Prostate gland (tissue), 2 donors: ENCODE results near the gene C2orf74. TPM values are rescaled to one million over a fixed set of nuclear protein-coding genes. Genes with fewer than 3 reads are reported as not detected.

ENCODE experiments used
- DNase-seq: peaks from one replicate; pipeline ENCODE4 v3.0.0-alpha.2; 2019; ENCODE audit warnings: low spot score
- H3K27ac ChIP-seq, 2 donors: fragments of 200-600 bp; sonication (generic); 2 replicates each; pipeline ENCODE4 v1.5.1; 2017 to 2019
- H3K27me3 ChIP-seq: fragments of 200-600 bp; sonication (generic); replicated peaks from 2 replicates; pipeline ENCODE4 v1.5.1; 2019; ENCODE audit not compliant: insufficient read depth
- H3K36me3 ChIP-seq, 2 donors: fragments of 200-600 bp; sonication (generic); 1 replicate in 1 of 2; 2 replicates in 1 of 2; pipeline versions ENCODE4 v1.5.1 to v1.8.1; 2017 to 2019
- H3K4me1 ChIP-seq: fragments of 200-600 bp; sonication (generic); replicated peaks from 2 replicates; pipeline ENCODE4 v1.5.1; 2019
- H3K4me3 ChIP-seq, 2 donors: fragments of 200-600 bp; sonication (generic); 2 replicates each; pipeline ENCODE4 v1.5.1; 2017 to 2019
- H3K9me3 ChIP-seq: fragments of 200-600 bp; sonication (generic); 2 replicates; pipeline ENCODE4 v1.5.1; 2017
- POLR2A ChIP-seq: fragments of 450-650 bp; IDR thresholded peaks from one replicate; pipeline ENCODE4 v1.6.1; 2016; ENCODE audit warnings: antibody characterized with exemption, mild to moderate bottlenecking
- POLR2AphosphoS5 ChIP-seq: sonication (generic); formaldehyde crosslinking; IDR thresholded peaks from one replicate; pipeline ENCODE4 v1.6.1; 2017; ENCODE audit warnings: antibody characterized with exemption
- WGBS: methylation state at CpG from one replicate; pipeline ENCODE4 v1.1.5; 2018; 5-methylcytosine and 5-hydroxymethylcytosine counted together
- intact Hi-C: fragments of 100-400 bp; cut with DNase I; formaldehyde crosslinking; loops from one replicate; pipeline ENCODE4 v1.14.2; 2022
- total RNA-seq, 2 donors: library from RNA; depleted of rRNA; stranded (reverse); fragments of >200 nt; gene quantifications; one replicate each; pipeline ENCODE4 v1.1.0, GENCODE V29; 2016
- TF ChIP-seq, protein P1 (sequence below), 4 experiments: fragments of 200-600 bp in 2 of 4; fragments of 450-650 bp in 2 of 4; sonication (generic) in 2 of 4; IDR thresholded peaks; 1 replicate in 3 of 4; 2 replicates in 1 of 4; pipeline ENCODE4 v1.5.1; 2016 to 2019; ENCODE audit warnings: antibody characterized with exemption in 4 of 4, mild to moderate bottlenecking in 2 of 4, moderate library complexity in 2 of 4

The C2orf74 gene
- 10 to 100 TPM; 12.0 to 22.1 TPM for total RNA-seq

DNA sequence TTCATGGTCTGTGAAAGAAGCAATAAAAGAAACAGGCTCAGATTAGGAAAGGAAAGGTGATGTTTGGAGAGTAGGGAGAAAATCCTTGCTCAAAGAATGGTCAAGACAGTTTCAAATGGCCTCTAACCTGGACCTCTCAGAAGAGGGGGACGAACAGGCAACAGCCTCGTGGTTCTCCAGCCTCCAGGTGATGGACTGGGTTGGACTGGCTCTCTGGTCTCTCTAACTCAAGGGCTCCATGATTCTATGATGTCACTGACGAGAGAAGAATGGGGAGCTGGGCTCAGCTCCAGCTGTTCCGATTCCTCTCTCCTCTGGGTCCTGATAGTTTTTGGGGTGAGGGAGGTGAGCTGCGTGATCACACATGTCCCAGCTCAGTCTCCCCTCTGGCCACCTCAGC is at the start of gene C2orf74:
C2orf74 (plus strand) TSS at position 301 of the 400 bp plus-strand sequence. CDS start 327 bp downstream, outside the sequence.
- Histone ChIP-seq H3K27ac (no peak within 1 kb of the TSS), H3K4me3 (no peak within 1 kb of the TSS), H3K36me3 (peaks cover 0 to 3% of the 10 kb centered on the region in 2 donors), H3K9me3 (no peaks in the 10 kb centered on the region), H3K27me3 (no peaks in the 10 kb centered on the region), H3K4me1 (no peaks in the 10 kb centered on the region)
- WGBS: 93% methylated on average over 5 of the region's 5 CpGs
- intact Hi-C loops: no loop called here
- DNase-seq: no peak
- TF ChIP-seq POLR2AphosphoS5 (no peak), POLR2A (no peak)
- TF ChIP-seq, protein P1, sequence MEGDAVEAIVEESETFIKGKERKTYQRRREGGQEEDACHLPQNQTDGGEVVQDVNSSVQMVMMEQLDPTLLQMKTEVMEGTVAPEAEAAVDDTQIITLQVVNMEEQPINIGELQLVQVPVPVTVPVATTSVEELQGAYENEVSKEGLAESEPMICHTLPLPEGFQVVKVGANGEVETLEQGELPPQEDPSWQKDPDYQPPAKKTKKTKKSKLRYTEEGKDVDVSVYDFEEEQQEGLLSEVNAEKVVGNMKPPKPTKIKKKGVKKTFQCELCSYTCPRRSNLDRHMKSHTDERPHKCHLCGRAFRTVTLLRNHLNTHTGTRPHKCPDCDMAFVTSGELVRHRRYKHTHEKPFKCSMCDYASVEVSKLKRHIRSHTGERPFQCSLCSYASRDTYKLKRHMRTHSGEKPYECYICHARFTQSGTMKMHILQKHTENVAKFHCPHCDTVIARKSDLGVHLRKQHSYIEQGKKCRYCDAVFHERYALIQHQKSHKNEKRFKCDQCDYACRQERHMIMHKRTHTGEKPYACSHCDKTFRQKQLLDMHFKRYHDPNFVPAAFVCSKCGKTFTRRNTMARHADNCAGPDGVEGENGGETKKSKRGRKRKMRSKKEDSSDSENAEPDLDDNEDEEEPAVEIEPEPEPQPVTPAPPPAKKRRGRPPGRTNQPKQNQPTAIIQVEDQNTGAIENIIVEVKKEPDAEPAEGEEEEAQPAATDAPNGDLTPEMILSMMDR (IDR thresholded peaks at IDR 0.05): no peak

- Histone ChIP-seq H3K9me3 (no peaks in the 10 kb centered on the region), H3K27ac (no peak overlapping the region), H3K36me3 (no peaks in the 10 kb centered on the region), H3K4me1 (no peaks in the 10 kb centered on the region), H3K27me3 (no peaks in the 10 kb centered on the region), H3K4me3 (no peak overlapping the region)
- 50% methylated on average over 6 of the region's 6 CpGs for WGBS
- TF ChIP-seq POLR2AphosphoS5 (no peak), POLR2A (no peak)
- TF ChIP-seq, protein P1 (IDR thresholded peaks at IDR 0.05): no peak
- intact Hi-C loops: no loop called here
- no peak for DNase-seq
Observed at GRCh38 chr2:61114147-61114546, 47.8 kb upstream of the C2orf74 start.

GRCh38 chr2:61116302-61116701 is 45.7 kb upstream of the C2orf74 start:
- WGBS: 94% methylated on average over 2 of the region's 2 CpGs

GRCh38 chr2:61117534-61117933 is 44.5 kb upstream of the C2orf74 start:
- no peaks in the 10 kb centered on the region for H3K27me3 ChIP-seq
- no peaks in the 10 kb centered on the region for H3K36me3 ChIP-seq
- WGBS: 100% methylated on average over 1 of the region's 1 CpG
- H3K9me3 ChIP-seq: no peaks in the 10 kb centered on the region
- H3K4me1 ChIP-seq: no peaks in the 10 kb centered on the region
- H3K27ac ChIP-seq: no peak overlapping the region
- intact Hi-C loops: no loop called here
- DNase-seq: no peak
- no peak overlapping the region for H3K4me3 ChIP-seq
- TF ChIP-seq, protein P1 (IDR thresholded peaks at IDR 0.05): no peak
- TF ChIP-seq POLR2AphosphoS5 (no peak), POLR2A (no peak)

More at GRCh38 chr2:61116302-61116701, 45.7 kb upstream of the C2orf74 start:
- H3K9me3 ChIP-seq: no peaks in the 10 kb centered on the region
- no peak for DNase-seq
- intact Hi-C loops: no loop called here
- no peaks in the 10 kb centered on the region for H3K4me1 ChIP-seq
- TF ChIP-seq POLR2A (no peak), POLR2AphosphoS5 (no peak)
- TF ChIP-seq, protein P1 (IDR thresholded peaks at IDR 0.05): no peak
- no peak overlapping the region for H3K27ac ChIP-seq
- no peaks in the 10 kb centered on the region for H3K36me3 ChIP-seq
- no peak overlapping the region for H3K4me3 ChIP-seq
- H3K27me3 ChIP-seq: no peaks in the 10 kb centered on the region

- no peak overlapping the region for H3K4me3 ChIP-seq
- TF ChIP-seq, protein P1 (IDR thresholded peaks at IDR 0.05): no peak
- TF ChIP-seq POLR2A (no peak), POLR2AphosphoS5 (no peak)
- intact Hi-C loops: no loop called here
- no peaks in the 10 kb centered on the region for H3K4me1 ChIP-seq
- DNase-seq: no peak
- no peak overlapping the region for H3K27ac ChIP-seq
- WGBS: 79% methylated on average over 3 of the region's 3 CpGs
- no peaks in the 10 kb centered on the region for H3K36me3 ChIP-seq
- no peaks in the 10 kb centered on the region for H3K27me3 ChIP-seq
- H3K9me3 ChIP-seq: no peaks in the 10 kb centered on the region
Observed at GRCh38 chr2:61125123-61125710, 36.8 kb upstream of the C2orf74 start.
